Glomerular visceral epithelial cell (primary cell): ENCODE measurements around the gene TMEM87B.

ENCODE experiments used
- DNase-seq: peaks from one replicate; pipeline ENCODE4 v3.0.0-alpha.2; 2016; ENCODE audit errors: extremely low spot score

TMEM87B gene, protein sequence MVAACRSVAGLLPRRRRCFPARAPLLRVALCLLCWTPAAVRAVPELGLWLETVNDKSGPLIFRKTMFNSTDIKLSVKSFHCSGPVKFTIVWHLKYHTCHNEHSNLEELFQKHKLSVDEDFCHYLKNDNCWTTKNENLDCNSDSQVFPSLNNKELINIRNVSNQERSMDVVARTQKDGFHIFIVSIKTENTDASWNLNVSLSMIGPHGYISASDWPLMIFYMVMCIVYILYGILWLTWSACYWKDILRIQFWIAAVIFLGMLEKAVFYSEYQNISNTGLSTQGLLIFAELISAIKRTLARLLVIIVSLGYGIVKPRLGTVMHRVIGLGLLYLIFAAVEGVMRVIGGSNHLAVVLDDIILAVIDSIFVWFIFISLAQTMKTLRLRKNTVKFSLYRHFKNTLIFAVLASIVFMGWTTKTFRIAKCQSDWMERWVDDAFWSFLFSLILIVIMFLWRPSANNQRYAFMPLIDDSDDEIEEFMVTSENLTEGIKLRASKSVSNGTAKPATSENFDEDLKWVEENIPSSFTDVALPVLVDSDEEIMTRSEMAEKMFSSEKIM

GRCh38 chr2:112054847-112055729 is at the start of gene TMEM87B:
TSS of gene TMEM87B (plus strand) at chr2:112055269. CDS start at chr2:112055592, 323 bp downstream.
- peak; percentile 100 for DNase-seq

- no peak for DNase-seq
These were observed 49.5 kb upstream of the TMEM87B start for GRCh38 chr2:112005406-112006075.

- DNase-seq, result peak; percentile 51
These were observed 49.0 kb upstream of the TMEM87B start for GRCh38 chr2:112006076-112006410.

- no peak for DNase-seq
These were observed 47.6 kb upstream of the TMEM87B start for GRCh38 chr2:112007493-112007892.

GRCh38 chr2:112008910-112009485 is 46.1 kb upstream of the TMEM87B start:
- DNase-seq, result no peak

DNA sequence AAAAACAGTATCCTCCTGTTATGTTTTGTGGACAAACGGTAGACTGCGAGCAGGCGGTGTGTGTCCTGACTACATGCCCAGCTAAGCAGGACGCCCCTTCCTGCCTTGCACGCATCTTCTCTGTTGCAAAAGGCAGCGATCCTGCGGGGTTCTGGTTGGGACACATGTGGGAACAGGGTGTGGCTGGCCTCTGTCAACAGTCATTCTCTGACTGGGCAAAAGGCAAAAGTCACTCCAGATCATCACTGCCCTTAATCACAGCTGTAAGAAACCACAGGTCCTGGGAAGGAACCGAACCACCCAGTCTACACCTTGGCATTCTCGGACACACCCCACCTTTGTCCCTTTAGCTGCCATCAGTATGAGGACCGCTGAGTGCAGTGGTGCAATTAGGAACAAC is 44.3 kb upstream of the TMEM87B start:
- DNase-seq, result no peak

- no peak for DNase-seq
These were observed 42.5 kb upstream of the TMEM87B start for GRCh38 chr2:112012556-112012955.

DNA sequence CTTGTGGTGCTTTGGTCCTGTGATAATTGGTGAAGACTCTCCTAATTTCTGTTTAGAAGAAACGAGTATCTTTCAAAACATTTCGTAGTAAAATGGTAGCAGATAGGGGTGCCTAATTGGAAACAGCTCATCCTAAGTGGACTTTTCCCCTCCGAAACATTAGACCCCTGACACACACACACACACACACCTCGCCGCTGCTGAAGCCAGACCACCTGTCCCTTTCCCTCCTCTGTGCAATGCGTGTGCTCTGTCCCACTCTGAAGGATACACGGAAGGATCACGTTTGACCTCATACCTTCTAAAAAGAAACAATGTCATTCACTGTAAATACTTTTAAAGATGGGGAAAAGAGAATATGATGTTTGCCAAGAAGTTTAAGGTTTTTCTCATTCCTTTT is 36.2 kb upstream of the TMEM87B start:
- DNase-seq, result no peak

DNA sequence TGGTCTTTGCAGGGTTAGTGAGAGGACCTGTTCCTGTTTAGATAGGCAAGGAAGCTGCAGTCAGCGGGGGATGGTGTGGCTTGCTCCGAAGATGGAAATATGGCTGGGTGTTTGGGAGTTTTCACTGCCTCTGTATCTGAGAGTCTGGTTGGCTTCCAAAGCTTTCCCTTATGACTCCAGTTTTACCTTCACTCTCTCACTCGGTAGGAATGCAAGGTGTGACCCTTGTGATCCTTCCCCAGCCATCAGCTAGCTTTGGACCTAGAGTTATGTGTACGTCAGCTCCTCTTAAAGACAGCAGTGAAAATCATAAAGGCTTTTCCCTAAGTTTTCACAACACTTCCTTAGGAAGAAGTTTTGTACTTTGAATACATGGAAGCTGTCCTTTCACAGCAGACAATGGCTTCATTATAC is 35.5 kb upstream of the TMEM87B start:
- DNase-seq, result no peak

DNA sequence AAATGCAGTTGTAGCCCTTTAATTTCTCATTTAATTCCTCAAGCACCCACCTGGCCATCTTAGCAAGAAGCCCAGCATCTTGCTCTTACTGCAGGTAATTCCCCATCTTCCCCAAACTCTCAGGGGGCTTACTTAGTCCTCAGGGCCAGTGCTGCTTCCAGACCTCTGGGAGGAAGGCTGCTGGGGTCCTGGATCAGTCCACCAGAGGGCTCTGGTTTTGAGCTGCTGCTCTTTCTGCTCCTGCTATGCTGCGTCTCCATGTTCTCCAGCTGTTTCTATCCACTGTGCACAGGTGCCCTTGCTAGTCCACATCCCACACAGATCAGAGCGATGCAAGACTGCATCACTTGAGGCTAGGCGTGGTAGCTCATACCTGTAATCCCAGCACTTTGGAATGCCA is 34.5 kb upstream of the TMEM87B start:
- no peak for DNase-seq

DNA sequence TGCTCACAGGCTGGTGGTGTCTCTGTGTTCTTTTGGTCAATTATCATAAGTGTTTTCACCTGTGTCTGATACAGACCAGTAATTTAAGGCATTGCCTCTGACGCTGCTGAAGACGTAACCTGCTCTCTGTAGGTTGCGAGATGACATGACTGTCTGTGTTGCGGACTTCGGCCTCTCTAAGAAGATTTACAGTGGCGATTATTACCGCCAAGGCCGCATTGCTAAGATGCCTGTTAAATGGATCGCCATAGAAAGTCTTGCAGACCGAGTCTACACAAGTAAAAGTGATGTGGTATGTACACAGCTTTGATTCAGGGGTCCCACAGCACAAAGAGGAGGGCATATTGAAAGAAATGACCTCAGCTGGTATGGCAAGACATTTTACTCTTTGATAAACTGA is 33.8 kb upstream of the TMEM87B start:
- no peak for DNase-seq

GRCh38 chr2:112021781-112022231 is 33.3 kb upstream of the TMEM87B start:
- DNase-seq, result peak; percentile 33

DNA sequence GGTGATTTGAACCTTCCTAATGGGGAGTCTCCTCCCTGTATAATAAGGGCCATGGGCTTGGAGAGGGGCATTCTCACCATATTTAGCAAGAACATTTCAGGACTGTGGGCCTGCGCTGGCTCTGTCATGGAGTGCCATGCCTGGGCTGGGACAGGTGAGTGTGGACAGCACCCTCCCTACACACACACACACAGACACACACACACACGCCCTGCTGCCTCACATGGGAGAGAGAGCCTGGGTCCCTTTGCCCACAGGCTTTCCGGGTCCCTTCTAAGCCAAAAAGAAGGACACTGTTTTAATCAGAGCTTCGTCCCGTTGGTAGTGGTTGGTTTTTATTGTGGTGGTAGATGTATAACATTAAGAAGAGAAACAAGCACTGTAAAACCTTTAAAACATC is 31.4 kb upstream of the TMEM87B start:
- DNase-seq, result no peak

DNA sequence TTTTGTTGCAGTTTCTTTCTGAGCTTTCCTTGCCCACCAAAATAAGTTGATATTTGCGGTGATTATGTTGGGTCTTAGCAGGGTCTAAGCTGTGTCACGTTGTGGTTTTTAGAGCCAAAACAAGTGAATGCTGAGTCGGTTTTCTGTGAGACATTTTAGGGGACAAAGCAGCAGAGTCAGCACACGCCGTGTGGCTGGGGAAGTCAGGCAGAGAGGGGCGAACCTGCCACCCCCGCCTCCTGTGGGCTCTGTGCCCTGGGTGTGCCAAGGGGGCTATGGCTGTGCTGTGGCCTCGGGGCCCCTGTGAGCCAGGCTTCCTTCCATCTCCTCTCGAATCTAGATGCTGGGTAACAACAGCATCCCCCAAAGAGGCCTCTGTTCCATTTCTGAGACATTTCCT is 30.8 kb upstream of the TMEM87B start:
- DNase-seq, result no peak

- DNase-seq, result no peak
These were observed 30.1 kb upstream of the TMEM87B start for GRCh38 chr2:112024896-112025491.

DNA sequence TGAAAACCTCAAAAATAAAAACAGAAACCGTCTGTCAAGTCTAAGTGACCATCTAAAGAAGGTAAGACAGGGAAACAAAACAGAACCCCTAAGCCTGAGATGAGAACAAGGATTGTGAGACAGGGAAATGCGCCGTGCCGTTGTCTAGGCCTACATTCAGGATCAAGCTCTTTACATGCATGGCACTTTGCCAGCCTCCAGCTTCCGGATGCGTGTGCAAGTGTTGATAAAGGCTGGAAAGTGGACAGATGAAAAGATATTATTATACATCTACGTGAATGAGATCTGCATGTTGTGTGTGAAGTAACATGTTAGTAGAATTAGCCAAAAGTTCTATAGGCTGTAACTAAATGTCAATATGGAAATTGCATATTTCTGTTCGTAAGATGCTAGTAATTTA is 28.6 kb upstream of the TMEM87B start:
- no peak for DNase-seq

- no peak for DNase-seq
These were observed 27.3 kb upstream of the TMEM87B start for GRCh38 chr2:112027767-112028166.

- no peak for DNase-seq
These were observed 25.9 kb upstream of the TMEM87B start for GRCh38 chr2:112029164-112029563.

GRCh38 chr2:112031473-112032223 is 23.4 kb upstream of the TMEM87B start:
- no peak for DNase-seq

GRCh38 chr2:112032224-112032586 is 22.9 kb upstream of the TMEM87B start:
- no peak for DNase-seq
